Activated CD8-positive, alpha-beta T cell treated with anti-CD3 and anti-CD28 coated beads for 36 hours (primary cell): ENCODE measurements around the gene PFN2. TPM values are rescaled to one million over a fixed set of nuclear protein-coding genes. Genes with fewer than 3 reads are reported as not detected.
"Not testable (repeated sequence)": the region's sequence is repeated elsewhere in the genome, so short reads cannot be mapped to it uniquely, and the experiment has no call there.

Source experiments
- ATAC-seq: fragments of 200-7000 bp; cut with Tn5 transposase; one replicate; pipeline ENCODE4 v1.10.0; 2021; ENCODE audit warnings: mild to moderate bottlenecking, moderate library complexity
- CTCF ChIA-PET: fragments of 350-600 bp; sonication (Branson Sonifier 250); formaldehyde crosslinking; loops from one replicate; lab custom pipeline; 2021; ENCODE audit warnings: antibody characterized with exemption; lab: Charles Lee
- POLR2A ChIA-PET: fragments of 350-600 bp; sonication (Branson Sonifier 250); formaldehyde crosslinking; loops from one replicate; lab custom pipeline; 2021; ENCODE audit warnings: antibody characterized with exemption; lab: Charles Lee
- DNase-seq: peaks from one replicate; pipeline ENCODE4 v3.0.0-alpha.2; 2020
- H3K27ac Mint-ChIP-seq: one replicate; pipeline ENCODE4 v1.8.0; 2021; ENCODE audit warnings: mild to moderate bottlenecking, mixed read lengths
- H3K27me3 Mint-ChIP-seq: one replicate; pipeline ENCODE4 v1.8.0; 2021; ENCODE audit warnings: mixed read lengths
- H3K36me3 Mint-ChIP-seq: one replicate; pipeline ENCODE4 v1.8.0; 2021; ENCODE audit warnings: low read depth, mixed read lengths
- H3K4me1 Mint-ChIP-seq: one replicate; pipeline ENCODE4 v1.8.0; 2021; ENCODE audit warnings: low read depth, mixed read lengths
- H3K4me3 Mint-ChIP-seq: one replicate; pipeline ENCODE4 v1.8.0; 2021; ENCODE audit warnings: mild to moderate bottlenecking, moderate library complexity, mixed read lengths
- H3K9me3 Mint-ChIP-seq: one replicate; pipeline ENCODE4 v1.8.0; 2021; ENCODE audit warnings: mixed read lengths
- CTCF ChIP-seq: fragments of 200-600 bp; IDR thresholded peaks from one replicate; pipeline ENCODE4 v1.8.0; 2022; ENCODE audit warnings: antibody characterized with exemption, mild to moderate bottlenecking
- intact Hi-C: fragments of 100-400 bp; cut with micrococcal nuclease; formaldehyde crosslinking; loops from one replicate; pipeline ENCODE4 v1.10.0; 2022
- total RNA-seq, 2 experiments: library from RNA; stranded (reverse); gene quantifications; one replicate each; pipeline ENCODE4 v1.2.3, GENCODE V29; 2021

The PFN2 gene
- total RNA-seq, 2 experiments from 2014 or later: 4.2 to 4.7 TPM

GRCh38 chr3:149949181-149949580 lies 21.5 kb downstream of the PFN2 start:
- no peaks in the 10 kb centered on the region for H3K27me3 Mint-ChIP-seq
- ATAC-seq (no peak), DNase-seq (no peak)
- POLR2A ChIA-PET: no interaction called here
- CTCF ChIA-PET: interaction anchor here (2.7 kb wide), 1 partner anchor 12 kb away, joined by 13 read pairs; no protein-coding TSS in a partner anchor
- no peak overlapping the region for H3K4me3 Mint-ChIP-seq
- intact Hi-C loops: no loop called here
- H3K4me1 Mint-ChIP-seq: peaks cover 17% of the 10 kb centered on the region
- no peak overlapping the region for H3K27ac Mint-ChIP-seq
- no peak for TF ChIP-seq CTCF
- no peaks in the 10 kb centered on the region for H3K9me3 Mint-ChIP-seq
- H3K36me3 Mint-ChIP-seq: peaks cover 11% of the 10 kb centered on the region

- intact Hi-C loops: no loop called here
- Mint-ChIP-seq H3K4me3 (no peak overlapping the region), H3K27ac (no peak overlapping the region), H3K9me3 (peaks cover 4% of the 10 kb centered on the region), H3K27me3 (no peaks in the 10 kb centered on the region), H3K4me1 (peaks cover 9% of the 10 kb centered on the region), H3K36me3 (peaks cover 28% of the 10 kb centered on the region)
- CTCF ChIA-PET: interaction anchor here (1.5 kb wide), 1 partner anchor 237 kb away, joined by 4 read pairs; no protein-coding TSS in a partner anchor
- TF ChIP-seq CTCF: no peak
- POLR2A ChIA-PET: no interaction called here
- ATAC-seq (no peak), DNase-seq (no peak)
Observed at GRCh38 chr3:149947231-149947630, 23.5 kb downstream of the PFN2 start.

- not testable (repeated sequence) for H3K9me3 Mint-ChIP-seq
Observed at GRCh38 chr3:149943966-149944365, 26.7 kb downstream of the PFN2 start.

GRCh38 chr3:149942409-149942808 lies 28.3 kb downstream of the PFN2 start:
- peaks cover 28% of the 10 kb centered on the region for H3K36me3 Mint-ChIP-seq
- no peak overlapping the region for H3K4me3 Mint-ChIP-seq
- peaks cover 12% of the 10 kb centered on the region for H3K4me1 Mint-ChIP-seq
- CTCF ChIA-PET: no interaction called here
- no peak for TF ChIP-seq CTCF
- POLR2A ChIA-PET: interaction anchor here (1.2 kb wide), 1 partner anchor 10 kb away, joined by 3 read pairs; no protein-coding TSS in a partner anchor
- H3K27me3 Mint-ChIP-seq: no peaks in the 10 kb centered on the region
- no peak for ATAC-seq
- H3K9me3 Mint-ChIP-seq: peaks cover 4% of the 10 kb centered on the region
- intact Hi-C loops: no loop called here
- no peak overlapping the region for H3K27ac Mint-ChIP-seq
- no peak for DNase-seq

More at GRCh38 chr3:149943966-149944365, 26.7 kb downstream of the PFN2 start:
- H3K27ac Mint-ChIP-seq, H3K4me3 Mint-ChIP-seq, H3K27me3 Mint-ChIP-seq, ATAC-seq, CTCF ChIA-PET, intact Hi-C loops, POLR2A ChIA-PET, DNase-seq: not testable (repeated sequence)
- Mint-ChIP-seq H3K4me1 (peaks cover 11% of the 10 kb centered on the region), H3K36me3 (peaks cover 28% of the 10 kb centered on the region)

- Mint-ChIP-seq H3K4me1 (peaks cover 11% of the 10 kb centered on the region), H3K27ac (no peak overlapping the region), H3K36me3 (peaks cover 32% of the 10 kb centered on the region), H3K4me3 (no peak overlapping the region), H3K9me3 (peaks cover 4% of the 10 kb centered on the region), H3K27me3 (no peaks in the 10 kb centered on the region)
- intact Hi-C loops: no loop called here
- no peak for DNase-seq
- no peak for ATAC-seq
- ChIA-PET CTCF (no interaction called here), POLR2A (interaction anchor here (1.2 kb wide), 1 partner anchor 9 kb away, joined by 3 read pairs; no protein-coding TSS in a partner anchor)
- TF ChIP-seq CTCF: no peak
Observed at GRCh38 chr3:149941946-149942345, 28.7 kb downstream of the PFN2 start.
